GM20431 (cell line): ENCODE measurements around the gene PRELID2.
"Not testable (repeated sequence)": the region's sequence is repeated elsewhere in the genome, so short reads cannot be mapped to it uniquely, and the experiment has no call there.

Experiments
- in situ Hi-C: fragments of 300-500 bp; cut with MseI, MboI; formaldehyde crosslinking; loops from one replicate; pipeline ENCODE4 v1.15.0; 2020; ENCODE audit warnings: low sequenced_read_pairs; ENCODE audit not compliant: unreplicated experiment

PRELID2 gene

GRCh38 chr5:145762833-145763232, 72.3 kb downstream of the PRELID2 start:
- in situ Hi-C loops = no loop called here

- in situ Hi-C loops = no loop called here
Measured at GRCh38 chr5:145761254-145761653, 73.9 kb downstream of the PRELID2 start.

- in situ Hi-C loops = no loop called here
Measured at GRCh38 chr5:145760660-145761059, 74.5 kb downstream of the PRELID2 start.

- in situ Hi-C loops = no loop called here
Measured at GRCh38 chr5:145752947-145753346, 82.2 kb downstream of the PRELID2 start.

- in situ Hi-C loops = no loop called here
Measured at GRCh38 chr5:145752534-145752933, 82.6 kb downstream of the PRELID2 start.

- in situ Hi-C loops = no loop called here
Measured at GRCh38 chr5:145750199-145750598, 84.9 kb downstream of the PRELID2 start.

- in situ Hi-C loops = no loop called here
Measured at GRCh38 chr5:145743396-145744061, 91.6 kb downstream of the PRELID2 start.

GRCh38 chr5:145739843-145740242, 95.3 kb downstream of the PRELID2 start:
- in situ Hi-C loops = no loop called here

GRCh38 chr5:145738227-145738626, 96.9 kb downstream of the PRELID2 start:
- in situ Hi-C loops = no loop called here

GRCh38 chr5:145737578-145737977, 97.6 kb downstream of the PRELID2 start:
- in situ Hi-C loops = no loop called here

GRCh38 chr5:145729956-145730355, 105.2 kb downstream of the PRELID2 start:
- in situ Hi-C loops = not testable (repeated sequence)

GRCh38 chr5:145723516-145723915, 111.6 kb downstream of the PRELID2 start:
- in situ Hi-C loops = no loop called here

GRCh38 chr5:145718956-145719355, 116.2 kb downstream of the PRELID2 start:
- in situ Hi-C loops = no loop called here

GRCh38 chr5:145715412-145715811, 119.7 kb downstream of the PRELID2 start:
- in situ Hi-C loops = no loop called here

GRCh38 chr5:145712245-145712644, 122.9 kb downstream of the PRELID2 start:
- in situ Hi-C loops = no loop called here

GRCh38 chr5:145711417-145711816, 123.7 kb downstream of the PRELID2 start:
- in situ Hi-C loops = no loop called here
